CD4-positive, alpha-beta T cell treated with Interleukin-15 for 4 hours (primary cell): Measurements from ENCODE around the gene MSRB3.

Experiments used
- DNase-seq: peaks from one replicate; pipeline ENCODE4 v3.0.0-alpha.2; 2020; ENCODE audit warnings: low spot score

The MSRB3 gene

DNA sequence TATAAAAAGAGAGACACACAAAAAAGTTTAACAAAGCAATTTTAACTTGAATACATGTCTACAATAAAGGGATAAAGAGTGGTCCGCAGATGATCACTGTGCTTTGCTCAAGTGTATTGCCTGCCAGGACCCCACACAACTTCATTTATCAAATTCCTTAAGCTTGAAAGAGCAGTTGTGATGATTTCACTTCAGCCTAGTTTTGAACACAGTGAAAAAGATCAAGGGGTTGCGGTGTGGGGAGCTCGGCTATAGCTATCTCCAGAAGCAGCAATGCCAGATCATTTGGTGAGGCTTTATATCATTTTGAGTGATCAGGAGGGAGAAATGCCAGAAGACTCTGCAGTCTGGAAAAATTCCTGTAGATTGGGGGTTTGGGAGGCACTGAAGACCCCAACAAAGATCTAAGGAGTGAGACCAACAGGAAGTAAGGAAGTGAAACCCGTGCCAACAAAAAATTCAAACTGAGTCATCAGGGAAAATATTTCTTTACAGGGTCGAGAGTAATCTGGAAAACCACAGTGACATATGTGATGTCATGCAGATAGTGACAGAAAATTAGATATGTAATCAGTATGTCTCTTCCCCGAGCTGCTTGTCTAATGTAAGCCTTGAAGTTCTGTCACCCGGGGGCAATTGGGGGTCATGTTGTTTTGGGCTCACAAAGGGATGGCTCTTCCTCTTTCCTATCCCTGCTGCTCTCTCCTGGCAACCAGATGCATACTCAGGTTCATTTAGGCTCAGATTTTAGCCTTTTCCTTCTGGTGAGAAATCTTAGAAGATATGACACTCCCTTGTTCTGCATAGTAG is 221.8 kb downstream of the MSRB3 start:
- DNase-seq, result no peak

DNA sequence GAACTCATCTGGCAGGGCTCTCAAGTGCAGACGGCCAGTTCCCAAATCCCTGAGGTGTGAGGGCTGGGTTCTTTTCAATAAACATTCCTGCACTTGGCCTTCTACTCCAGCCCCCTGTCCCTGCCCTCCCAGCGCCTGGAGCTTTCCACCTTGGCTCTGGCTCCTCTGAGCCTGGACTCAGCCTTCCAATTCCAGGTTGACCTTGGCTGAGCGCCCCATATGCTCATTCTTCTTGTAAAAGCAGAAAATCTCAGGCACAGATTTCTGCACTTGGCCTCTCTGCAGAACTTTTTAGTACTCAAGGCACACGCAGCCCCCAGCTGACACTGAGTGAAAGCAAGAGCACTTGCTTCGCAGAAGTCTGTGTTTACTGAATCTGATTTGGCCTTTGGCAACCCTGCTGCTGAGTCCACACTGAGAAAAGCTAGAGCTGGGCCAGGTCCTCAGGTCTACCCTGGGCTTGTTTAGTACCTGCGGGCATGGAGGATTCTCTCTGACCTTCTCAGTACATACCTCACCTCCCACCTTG is 222.7 kb downstream of the MSRB3 start:
- DNase-seq, result no peak

DNA sequence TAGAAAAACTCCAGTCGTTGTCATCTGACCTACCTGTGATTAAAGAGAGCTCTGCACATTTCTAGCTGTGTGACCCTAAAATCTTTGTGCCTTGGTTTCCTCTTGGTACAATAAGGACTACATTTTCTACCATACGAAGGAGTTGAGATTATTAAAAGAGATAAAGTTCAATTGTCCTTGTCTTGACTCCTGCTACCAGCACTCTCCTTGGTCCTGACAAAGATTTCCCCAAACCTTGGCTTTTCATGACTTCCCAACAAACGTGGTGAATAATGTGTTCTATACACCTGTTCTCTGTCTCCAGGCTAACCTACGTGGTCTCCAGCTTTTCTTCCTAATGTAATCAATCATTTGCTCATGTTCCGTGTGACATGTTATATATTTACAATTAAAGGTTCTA is 223.5 kb downstream of the MSRB3 start:
- DNase-seq, result no peak

DNA sequence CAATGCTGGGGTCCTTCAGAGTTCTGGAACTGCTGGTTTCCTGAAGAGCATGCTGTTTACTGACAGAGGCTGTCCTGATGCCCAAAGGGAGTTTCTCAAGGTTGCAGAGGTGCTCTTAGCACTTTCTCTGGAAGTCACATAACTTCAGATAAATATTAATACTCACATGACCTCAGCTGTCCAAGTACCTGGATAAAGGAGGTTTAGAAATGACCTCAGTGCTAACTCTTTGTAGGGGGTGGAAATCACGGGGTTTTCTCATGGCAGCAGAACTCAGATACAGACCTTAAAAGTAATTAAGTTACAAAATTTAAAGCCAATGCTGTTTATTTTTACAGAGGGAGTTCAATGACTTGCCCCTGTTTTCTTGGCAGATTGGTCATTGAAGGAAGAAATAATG is 225.9 kb downstream of the MSRB3 start:
- no peak for DNase-seq

DNA sequence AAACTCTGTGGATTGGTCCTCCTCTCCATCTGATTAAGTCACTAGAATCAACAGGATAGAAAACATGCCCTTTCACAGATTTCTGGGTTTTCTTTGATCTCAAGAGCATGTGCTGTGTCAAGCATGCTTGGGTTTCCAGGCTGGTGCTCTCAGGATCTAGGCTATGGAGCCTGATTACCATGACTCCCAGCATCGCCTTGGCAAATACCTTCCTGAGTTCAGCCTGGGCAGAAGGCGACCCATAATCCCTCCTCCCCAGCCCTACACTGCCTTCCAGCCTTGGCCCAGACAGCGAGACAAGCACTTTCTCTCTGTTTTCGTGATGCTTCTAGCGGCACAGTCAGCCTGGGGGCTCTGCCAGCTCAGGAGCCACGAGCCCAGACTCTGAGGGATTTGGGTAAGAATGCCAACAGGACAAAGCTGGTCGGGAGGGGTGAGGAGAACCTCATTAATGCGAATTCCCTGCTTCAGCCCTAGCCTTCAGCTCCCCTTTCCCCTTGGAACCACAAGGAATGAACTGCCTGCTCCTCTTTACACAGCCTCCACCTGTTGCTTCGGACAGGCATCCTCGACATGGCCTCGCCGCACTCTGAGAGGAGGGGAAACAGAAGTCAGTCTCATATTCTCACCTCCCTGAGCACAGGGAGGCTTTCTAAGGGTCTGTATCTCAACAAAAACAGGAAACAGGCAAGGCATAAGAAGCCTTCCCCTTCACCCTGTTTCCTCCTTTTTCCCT is 227.1 kb downstream of the MSRB3 start:
- no peak for DNase-seq

DNA sequence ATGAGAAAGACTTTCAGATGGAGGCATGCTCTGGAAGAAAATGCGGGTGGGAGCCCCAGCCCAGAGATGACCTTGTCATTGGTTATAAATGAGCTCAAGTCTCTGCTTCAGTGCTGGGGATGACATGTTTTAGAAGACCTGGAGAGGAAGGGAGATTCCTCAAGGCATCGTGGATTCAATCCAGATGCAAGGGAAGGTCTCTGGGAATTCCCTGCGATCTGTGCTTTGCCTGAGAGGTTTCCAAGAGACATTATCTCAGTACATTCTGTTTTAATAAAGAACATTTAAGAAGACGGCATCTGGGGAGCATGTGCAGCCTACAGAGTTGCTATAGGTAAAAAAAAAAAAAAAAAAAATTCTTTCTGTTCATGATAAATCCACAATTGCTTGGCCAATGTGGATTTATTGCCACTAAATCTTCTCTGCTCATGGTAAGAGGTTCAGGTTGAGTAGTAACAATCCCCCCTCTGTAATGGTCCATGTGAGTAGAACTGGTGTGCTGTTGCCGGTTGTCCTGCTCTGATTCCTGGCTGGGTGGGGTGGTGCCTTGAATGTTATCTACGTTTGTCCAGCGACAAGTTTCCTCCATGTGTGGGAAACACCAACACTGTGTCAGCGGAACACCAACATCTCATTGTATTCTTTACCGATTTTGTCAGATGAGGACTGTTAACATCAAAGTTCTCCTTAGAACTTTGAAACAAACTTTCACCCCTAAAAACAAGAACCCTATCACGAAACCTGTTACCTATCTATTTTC is 230.0 kb downstream of the MSRB3 start:
- DNase-seq, result no peak

DNA sequence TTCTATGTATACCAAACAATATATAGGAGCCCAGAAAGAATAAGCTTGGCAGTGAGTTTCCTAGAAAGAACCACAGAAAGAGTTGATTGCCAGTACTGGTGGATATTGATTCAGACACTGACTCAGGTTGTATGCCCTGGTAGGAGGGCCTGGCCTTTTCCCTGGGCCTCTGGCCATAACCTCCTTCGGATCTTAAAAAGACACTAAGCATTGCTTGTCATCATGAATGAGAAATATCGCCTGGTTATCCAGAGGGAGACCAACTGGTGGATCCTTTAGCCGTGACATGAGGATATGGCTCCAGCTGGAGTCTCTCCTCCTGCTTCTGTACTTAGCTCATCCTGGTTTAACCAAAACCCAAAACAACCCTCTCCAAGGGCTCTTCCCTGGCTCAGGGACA is 231.5 kb downstream of the MSRB3 start:
- DNase-seq, result no peak

DNA sequence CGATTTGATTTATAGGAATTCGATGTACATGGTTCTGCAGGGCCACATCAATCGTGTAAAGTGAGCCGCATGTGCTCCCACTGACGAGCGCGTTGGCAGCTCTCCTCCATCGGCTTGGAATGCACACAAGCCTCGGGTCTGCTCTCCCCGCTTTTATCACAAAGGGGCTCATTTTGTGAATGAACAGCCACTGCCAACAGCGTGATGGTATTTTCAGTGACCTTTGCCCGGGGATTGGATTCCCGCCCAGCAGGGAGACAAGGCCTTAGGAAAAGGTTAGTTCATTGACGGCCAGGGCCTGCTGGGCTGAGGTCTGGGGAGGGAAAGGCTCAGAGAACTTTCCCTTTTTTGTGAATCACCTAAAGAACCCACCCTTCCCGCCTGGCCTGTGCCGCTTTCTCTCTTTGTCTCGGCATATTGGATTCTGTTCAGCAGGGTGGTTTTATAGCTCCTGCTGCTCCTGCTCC is 232.1 kb downstream of the MSRB3 start:
- DNase-seq, result no peak

DNA sequence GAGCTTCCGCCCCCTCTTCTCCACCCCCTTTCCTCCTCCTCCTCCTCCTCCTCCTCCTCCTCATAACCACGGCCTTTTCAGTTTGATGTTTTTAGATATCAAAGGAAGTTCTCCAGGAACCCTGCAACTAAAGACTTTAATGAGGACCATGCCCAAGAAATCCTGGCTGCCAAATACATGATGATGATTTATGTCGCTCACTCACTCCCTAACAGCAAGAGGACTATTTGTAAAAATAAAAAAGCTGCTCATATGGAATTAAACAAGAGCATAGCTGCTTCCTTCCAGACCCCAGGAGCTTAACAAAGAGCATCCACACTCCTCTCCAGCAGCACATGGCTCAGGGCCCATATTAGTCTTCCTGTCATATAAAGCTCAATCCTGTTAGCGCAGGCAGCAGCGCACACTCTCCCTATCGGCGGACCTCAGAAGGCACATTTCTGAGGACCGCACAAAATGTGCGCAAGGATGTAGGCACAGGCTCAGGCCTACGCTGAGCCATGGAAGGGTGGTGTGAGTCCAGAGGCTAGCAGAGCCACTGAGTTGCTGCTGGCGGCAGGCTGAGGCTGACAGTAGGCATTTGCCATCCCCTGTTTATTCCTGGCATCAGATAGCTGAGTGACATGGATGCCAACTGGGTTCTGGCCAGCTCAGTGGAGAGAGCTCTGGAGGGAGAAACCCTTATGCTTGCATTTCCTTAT is 232.8 kb downstream of the MSRB3 start:
- DNase-seq, result no peak

DNA sequence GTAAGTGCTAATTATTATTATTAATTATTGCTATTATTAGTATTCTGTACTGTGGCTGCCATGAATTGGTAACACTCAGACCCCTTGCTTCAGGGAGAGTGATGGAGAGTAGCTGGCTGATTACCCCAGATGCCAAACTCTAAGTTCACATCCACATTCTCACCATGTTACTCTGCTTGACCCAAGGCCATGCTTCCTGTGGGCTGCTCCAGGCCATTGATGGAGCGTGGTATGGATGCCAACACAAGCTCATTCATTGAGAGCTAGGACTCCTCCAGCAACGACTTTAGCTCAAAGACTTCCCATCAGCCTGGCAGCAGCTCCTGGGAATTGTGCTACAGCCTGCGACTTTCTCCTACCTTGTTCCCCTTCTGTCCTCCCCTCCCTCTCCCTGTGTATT is 233.4 kb downstream of the MSRB3 start:
- no peak for DNase-seq
